AG09309 (cell line): ENCODE data around the gene STK11IP.

Experiments
- DNase-seq: peaks from one replicate; pipeline ENCODE4 v3.0.0-alpha.2; 2010; ENCODE audit warnings: low read depth
- H3K4me3 ChIP-seq: 2 replicates; pipeline ENCODE4 v1.5.1; 2011; ENCODE audit warnings: mild to moderate bottlenecking, low read depth, low read length, moderate library complexity; ENCODE audit not compliant: control insufficient read depth
- TF ChIP-seq, protein P1 (sequence below): IDR thresholded peaks from 2 replicates; pipeline ENCODE4 v1.5.1; 2011; ENCODE audit warnings: mild to moderate bottlenecking, low read depth, low read length, inconsistent platforms; ENCODE audit not compliant: insufficient read depth, control insufficient read depth; ENCODE audit errors: missing control alignments

STK11IP gene

DNA sequence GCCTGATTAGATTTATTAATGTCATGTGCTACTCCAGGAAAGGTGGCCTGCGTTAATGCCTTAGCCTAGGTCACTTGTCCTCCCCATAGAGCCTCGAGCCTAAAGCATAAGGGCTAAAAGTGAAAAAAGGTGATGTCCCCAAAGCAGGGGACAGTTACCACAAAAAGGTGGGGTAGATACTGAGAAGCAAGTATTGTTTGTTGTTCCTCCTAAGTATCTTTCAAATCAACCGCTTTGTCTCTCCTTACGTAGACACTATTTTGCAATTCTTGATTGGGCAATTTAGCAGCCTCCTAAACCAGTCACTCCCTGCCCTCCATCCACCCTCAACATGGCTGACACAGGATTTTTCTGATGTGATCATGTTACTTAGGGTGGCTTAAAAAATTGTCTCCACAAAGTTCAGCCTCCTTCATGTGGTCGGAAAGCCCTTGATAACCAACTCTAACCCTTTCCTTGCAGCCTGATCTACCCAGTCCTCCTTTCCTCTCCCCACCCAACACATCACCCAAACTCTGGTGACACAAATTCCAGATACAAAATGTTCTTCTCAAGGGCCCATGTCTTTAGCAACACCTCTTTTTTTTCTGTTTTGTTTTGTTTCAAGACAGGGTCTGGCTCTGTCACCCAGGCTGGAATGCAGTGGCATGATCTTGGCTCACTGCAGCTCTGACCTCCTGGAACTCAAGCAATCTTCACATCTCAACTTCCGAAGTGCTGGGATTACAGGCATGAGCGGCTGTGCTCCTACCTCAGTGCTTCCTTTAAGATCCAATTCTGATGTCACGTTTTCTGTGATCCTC lies 18.6 kb upstream of the STK11IP start:
- DNase-seq = no peak
- TF ChIP-seq, protein P1, sequence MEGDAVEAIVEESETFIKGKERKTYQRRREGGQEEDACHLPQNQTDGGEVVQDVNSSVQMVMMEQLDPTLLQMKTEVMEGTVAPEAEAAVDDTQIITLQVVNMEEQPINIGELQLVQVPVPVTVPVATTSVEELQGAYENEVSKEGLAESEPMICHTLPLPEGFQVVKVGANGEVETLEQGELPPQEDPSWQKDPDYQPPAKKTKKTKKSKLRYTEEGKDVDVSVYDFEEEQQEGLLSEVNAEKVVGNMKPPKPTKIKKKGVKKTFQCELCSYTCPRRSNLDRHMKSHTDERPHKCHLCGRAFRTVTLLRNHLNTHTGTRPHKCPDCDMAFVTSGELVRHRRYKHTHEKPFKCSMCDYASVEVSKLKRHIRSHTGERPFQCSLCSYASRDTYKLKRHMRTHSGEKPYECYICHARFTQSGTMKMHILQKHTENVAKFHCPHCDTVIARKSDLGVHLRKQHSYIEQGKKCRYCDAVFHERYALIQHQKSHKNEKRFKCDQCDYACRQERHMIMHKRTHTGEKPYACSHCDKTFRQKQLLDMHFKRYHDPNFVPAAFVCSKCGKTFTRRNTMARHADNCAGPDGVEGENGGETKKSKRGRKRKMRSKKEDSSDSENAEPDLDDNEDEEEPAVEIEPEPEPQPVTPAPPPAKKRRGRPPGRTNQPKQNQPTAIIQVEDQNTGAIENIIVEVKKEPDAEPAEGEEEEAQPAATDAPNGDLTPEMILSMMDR = no peak
- no peak overlapping the region for H3K4me3 ChIP-seq

DNA sequence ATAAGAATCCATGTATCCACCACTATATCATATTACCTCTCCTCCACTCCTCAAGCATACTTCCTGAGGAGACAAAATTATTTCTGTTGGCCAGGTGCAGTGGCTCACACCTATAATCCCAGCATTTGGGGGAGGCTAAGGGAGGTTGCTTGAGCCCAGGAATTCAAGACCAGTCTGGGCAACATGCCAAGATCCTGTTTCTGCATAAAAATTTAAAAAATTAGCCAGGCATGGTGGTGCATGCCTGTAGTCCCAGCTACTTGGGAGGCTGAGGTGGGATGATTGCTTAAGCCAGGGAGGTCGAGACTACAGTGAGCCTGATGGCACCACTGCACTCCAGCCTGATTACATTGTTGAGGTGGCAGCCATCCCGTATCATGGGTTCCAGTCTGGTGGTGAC lies 16.3 kb upstream of the STK11IP start:
- DNase-seq = no peak
- TF ChIP-seq, protein P1 = no peak
- H3K4me3 ChIP-seq = no peak overlapping the region

DNA sequence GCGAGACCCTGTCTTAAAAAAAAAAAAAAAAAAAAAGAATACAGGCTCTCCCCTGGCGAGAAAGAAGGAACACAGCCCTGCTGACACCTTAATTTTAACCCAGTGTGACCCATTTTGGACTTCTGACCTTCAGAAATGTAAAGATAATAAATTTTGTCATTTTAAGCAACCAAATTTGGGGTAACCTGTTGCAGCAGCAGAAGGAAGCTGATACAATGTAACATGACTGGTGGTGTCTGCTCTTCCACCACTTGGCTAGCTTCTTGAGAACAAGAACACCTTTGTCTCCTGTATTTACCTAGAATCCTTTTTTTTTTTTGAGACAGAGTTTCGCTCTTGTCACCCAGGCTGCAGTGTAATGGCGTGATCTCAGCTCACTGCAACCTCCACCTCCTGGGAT lies 6.6 kb upstream of the STK11IP start:
- H3K4me3 ChIP-seq = no peak overlapping the region
- TF ChIP-seq, protein P1 = no peak
- no peak for DNase-seq

DNA sequence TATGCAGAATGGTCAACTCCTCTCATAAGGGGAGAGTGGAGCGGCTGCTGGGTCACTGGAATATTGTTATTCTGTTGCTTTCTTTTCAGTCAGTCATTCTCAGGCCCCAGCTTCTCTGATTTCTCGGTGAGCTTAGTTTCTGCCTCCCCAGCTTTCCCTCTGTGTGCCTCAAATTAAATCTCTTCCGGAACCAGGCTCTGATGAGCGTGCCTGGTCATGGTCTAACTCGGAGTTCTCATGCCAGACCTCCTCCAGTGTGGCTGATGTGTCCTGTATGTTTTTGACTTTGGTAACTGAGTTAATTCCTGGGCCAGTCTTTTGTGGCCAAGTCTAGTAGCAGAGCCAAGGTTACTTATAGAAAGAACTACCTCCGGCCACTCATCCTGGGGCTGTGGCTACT lies 4.9 kb upstream of the STK11IP start:
- DNase-seq = no peak

DNA sequence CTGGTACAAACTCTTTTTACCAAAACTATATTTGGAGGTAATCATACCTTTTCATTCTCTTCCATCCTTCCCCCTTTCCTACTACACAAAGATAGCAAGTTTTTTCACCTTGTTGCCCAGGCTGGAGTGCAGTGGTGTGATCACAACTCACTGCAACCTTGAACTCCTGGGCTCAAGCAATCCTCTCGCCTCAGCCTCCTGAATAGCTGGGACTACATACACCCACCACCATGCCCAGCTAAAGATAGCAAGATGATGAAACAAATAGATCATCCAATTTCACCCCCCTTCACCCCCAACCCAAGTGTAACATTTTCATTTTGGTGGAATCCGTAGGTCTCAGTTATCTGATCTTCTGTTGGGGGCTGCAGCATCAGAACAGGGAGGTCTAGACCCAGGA lies 4.5 kb upstream of the STK11IP start:
- DNase-seq = no peak
- TF ChIP-seq, protein P1 = no peak
- no peak overlapping the region for H3K4me3 ChIP-seq

More for the DNA sequence above, 4.9 kb upstream of the STK11IP start:
- TF ChIP-seq, protein P1 = no peak
- no peak overlapping the region for H3K4me3 ChIP-seq

DNA sequence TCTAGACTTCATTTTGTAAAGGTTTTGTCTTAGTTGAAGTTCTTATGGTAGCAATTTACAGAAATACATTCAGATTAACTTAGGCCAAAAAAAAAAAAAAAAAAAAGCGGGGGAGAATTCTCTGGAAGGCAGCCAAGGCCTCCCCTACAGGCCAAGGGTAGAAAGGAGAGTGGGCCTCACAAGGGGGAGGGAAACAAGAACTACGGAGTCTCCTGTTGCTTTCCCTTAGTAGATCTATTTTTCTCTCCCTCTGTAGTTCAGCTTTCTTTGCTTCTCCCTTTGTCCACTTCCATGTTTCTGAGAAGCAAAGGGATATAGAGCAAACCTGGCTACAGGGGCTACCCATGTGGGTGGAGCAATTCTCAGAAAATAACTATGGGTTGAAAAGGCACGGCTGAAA lies 2.4 kb upstream of the STK11IP start:
- TF ChIP-seq, protein P1 = no peak
- no peak overlapping the region for H3K4me3 ChIP-seq
- DNase-seq = no peak
